Measurements from ENCODE around the gene NAP1L4.
"Not testable (repeated sequence)": the region's sequence is repeated elsewhere in the genome, so short reads cannot be mapped to it uniquely, and the experiment has no call there.

Gene NAP1L4

GRCh38 chr11:2942447-2942846 lies 49.7 kb downstream of the NAP1L4 start:
- DNase-seq, result peak in 3 of 10 donors; percentile 40 to 83 (median 49)
- intact Hi-C loops (cut with DNase I), result no loop called here

GRCh38 chr11:2940921-2941821 lies 51.0 kb downstream of the NAP1L4 start:
- intact Hi-C loops (cut with DNase I), result no loop called here
- DNase-seq, result peak in 3 of 10 donors; percentile 7 to 83 (median 63)

- peak in 3 of 10 donors; percentile 11 to 79 (median 49) for DNase-seq
- intact Hi-C loops (cut with DNase I), result no loop called here
Measured at GRCh38 chr11:2940147-2940920, 51.8 kb downstream of the NAP1L4 start.

GRCh38 chr11:2938458-2939418 lies 53.4 kb downstream of the NAP1L4 start:
- intact Hi-C loops (cut with DNase I), result not testable (repeated sequence)
- DNase-seq, result peak in 2 of 10 donors; percentile 10 to 51

- DNase-seq; intact Hi-C loops (cut with DNase I): not testable (repeated sequence)
Measured at GRCh38 chr11:2937641-2938457, 54.3 kb downstream of the NAP1L4 start.

- peak in 3 of 10 donors; percentile 31 to 71 (median 48) for DNase-seq
- intact Hi-C loops (cut with DNase I), result no loop called here
Measured at GRCh38 chr11:2934611-2935239, 57.4 kb downstream of the NAP1L4 start.

- intact Hi-C loops (cut with DNase I), result no loop called here
- DNase-seq, result peak in 2 of 10 donors; percentile 35 to 46
Measured at GRCh38 chr11:2934021-2934550, 58.0 kb downstream of the NAP1L4 start.

- peak in 5 of 10 donors; percentile 9 to 90 (median 70) for DNase-seq
- intact Hi-C loops (cut with DNase I), result no loop called here
Measured at GRCh38 chr11:2933375-2934020, 58.6 kb downstream of the NAP1L4 start.

- intact Hi-C loops (cut with DNase I), result no loop called here
- peak in 5 of 10 donors; percentile 4 to 76 (median 54) for DNase-seq
Measured at GRCh38 chr11:2932850-2933251, 59.3 kb downstream of the NAP1L4 start.

- intact Hi-C loops (cut with DNase I), result no loop called here
- DNase-seq, result peak in 5 of 10 donors; percentile 4 to 75 (median 35)
Measured at GRCh38 chr11:2931771-2932738, 60.1 kb downstream of the NAP1L4 start.

- intact Hi-C loops (cut with DNase I), result no loop called here
Measured at GRCh38 chr11:2931420-2931746, 60.7 kb downstream of the NAP1L4 start.

GRCh38 chr11:2930704-2931419 lies 61.3 kb downstream of the NAP1L4 start:
- intact Hi-C loops (cut with DNase I), result no loop called here
- peak in 6 of 10 donors; percentile 12 to 87 (median 52) for DNase-seq

More at GRCh38 chr11:2931420-2931746, 60.7 kb downstream of the NAP1L4 start:
- DNase-seq, result peak in 2 of 10 donors; percentile 40 to 65

- DNase-seq, result peak in 5 of 10 donors; percentile 6 to 77 (median 64)
- intact Hi-C loops (cut with DNase I), result no loop called here
Measured at GRCh38 chr11:2929950-2930703, 62.0 kb downstream of the NAP1L4 start.

- intact Hi-C loops (cut with DNase I), result no loop called here
- DNase-seq, result peak in 5 of 10 donors; percentile 5 to 74 (median 65)
Measured at GRCh38 chr11:2929531-2929949, 62.6 kb downstream of the NAP1L4 start.

All from posterior cingulate gyrus (tissue), 11 donors.